Stomach (tissue), 4 donors: ENCODE data around the gene DEPDC7.

Source experiments
- EP300 ChIP-seq: sonication (generic); formaldehyde crosslinking; IDR thresholded peaks from one replicate; pipeline ENCODE4 v1.6.1; 2017; ENCODE audit warnings: antibody characterized with exemption
- POLR2A ChIP-seq, 4 donors: fragments of 450-650 bp; IDR thresholded peaks; one replicate each; pipeline ENCODE4 v1.6.1; 2016; ENCODE audit warnings: antibody characterized with exemption in 4 of 4, control low read depth in 2 of 4, mild to moderate bottlenecking in 1 of 4, moderate library complexity in 1 of 4
- POLR2AphosphoS5 ChIP-seq, 3 donors: sonication (generic); formaldehyde crosslinking; IDR thresholded peaks; one replicate each; pipeline ENCODE4 v1.6.1; 2016; ENCODE audit warnings: antibody characterized with exemption in 3 of 3
- TF ChIP-seq, protein P1 (sequence below), 7 experiments: fragments of 450-650 bp in 4 of 7; fragments of 200-600 bp in 3 of 7; sonication (generic) in 3 of 7; IDR thresholded peaks; one replicate each; pipeline ENCODE4 v1.5.1; 2016 to 2019; ENCODE audit warnings: antibody characterized with exemption in 7 of 7, control low read depth in 2 of 7, mild to moderate bottlenecking in 1 of 7

DNA sequence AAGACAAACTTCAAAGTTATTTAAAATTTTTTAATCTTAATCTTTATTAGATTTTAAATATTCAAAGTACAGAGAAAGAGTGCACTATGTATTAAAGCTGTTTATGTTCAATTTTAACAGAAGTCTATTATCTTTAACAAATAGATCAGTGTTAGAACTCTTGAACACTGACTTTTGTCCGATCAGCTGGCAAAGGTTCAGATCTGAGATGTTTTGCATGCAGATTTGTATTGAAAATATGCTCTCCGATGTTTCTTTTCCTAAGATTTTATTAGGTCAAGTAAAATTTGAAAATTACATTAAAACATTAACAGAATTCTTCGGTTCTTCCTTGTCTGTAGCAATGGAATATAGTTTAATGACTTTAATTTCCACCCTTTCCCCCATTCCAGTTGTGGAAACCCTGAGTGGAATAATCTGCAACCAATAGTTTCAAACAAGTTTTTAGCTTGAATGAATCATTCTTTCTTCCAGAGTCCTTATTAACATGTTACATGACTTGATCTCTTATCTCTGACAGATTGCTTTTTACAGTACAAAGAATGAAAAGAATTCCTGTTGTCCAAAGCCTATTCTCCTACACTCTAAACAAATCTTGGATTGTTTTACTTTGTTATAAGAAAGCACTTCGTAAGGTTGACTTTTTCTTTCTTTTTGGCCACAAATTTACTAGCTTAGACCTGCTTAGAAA is 12.3 kb downstream of the DEPDC7 start:
- TF ChIP-seq, protein P1, sequence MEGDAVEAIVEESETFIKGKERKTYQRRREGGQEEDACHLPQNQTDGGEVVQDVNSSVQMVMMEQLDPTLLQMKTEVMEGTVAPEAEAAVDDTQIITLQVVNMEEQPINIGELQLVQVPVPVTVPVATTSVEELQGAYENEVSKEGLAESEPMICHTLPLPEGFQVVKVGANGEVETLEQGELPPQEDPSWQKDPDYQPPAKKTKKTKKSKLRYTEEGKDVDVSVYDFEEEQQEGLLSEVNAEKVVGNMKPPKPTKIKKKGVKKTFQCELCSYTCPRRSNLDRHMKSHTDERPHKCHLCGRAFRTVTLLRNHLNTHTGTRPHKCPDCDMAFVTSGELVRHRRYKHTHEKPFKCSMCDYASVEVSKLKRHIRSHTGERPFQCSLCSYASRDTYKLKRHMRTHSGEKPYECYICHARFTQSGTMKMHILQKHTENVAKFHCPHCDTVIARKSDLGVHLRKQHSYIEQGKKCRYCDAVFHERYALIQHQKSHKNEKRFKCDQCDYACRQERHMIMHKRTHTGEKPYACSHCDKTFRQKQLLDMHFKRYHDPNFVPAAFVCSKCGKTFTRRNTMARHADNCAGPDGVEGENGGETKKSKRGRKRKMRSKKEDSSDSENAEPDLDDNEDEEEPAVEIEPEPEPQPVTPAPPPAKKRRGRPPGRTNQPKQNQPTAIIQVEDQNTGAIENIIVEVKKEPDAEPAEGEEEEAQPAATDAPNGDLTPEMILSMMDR (IDR thresholded peaks at IDR 0.05) = no peak
- TF ChIP-seq POLR2A (IDR thresholded peaks at IDR 0.05) (no peak), POLR2AphosphoS5 (IDR thresholded peaks at IDR 0.05) (no peak), EP300 (no peak)
